Measurements from ENCODE around the gene IQCH. TPM values are rescaled to one million over a fixed set of nuclear protein-coding genes. Genes with fewer than 3 reads are reported as not detected.

The IQCH gene
- total RNA-seq, 2 experiments from 2014 or later: 1.2 to 2.2 TPM

- Mint-ChIP-seq H3K36me3 (no peaks in the 10 kb centered on the region), H3K9me3 (no peaks in the 10 kb centered on the region), H3K27ac (no peak overlapping the region), H3K4me1 (no peaks in the 10 kb centered on the region), H3K27me3 (peaks cover 7% of the 10 kb centered on the region), H3K4me3 (no peak overlapping the region)
- POLR2A ChIA-PET: no interaction called here
- DNase-seq (no peak), ATAC-seq (ENCODE audit: low read depth) (no peak)
Observed at GRCh38 chr15:67296188-67296587, 41.6 kb downstream of the IQCH start.

GRCh38 chr15:67296684-67297083 is 42.1 kb downstream of the IQCH start:
- no peaks in the 10 kb centered on the region for H3K9me3 Mint-ChIP-seq
- no peak overlapping the region for H3K27ac Mint-ChIP-seq
- H3K27me3 Mint-ChIP-seq: peaks cover 7% of the 10 kb centered on the region
- DNase-seq (no peak), ATAC-seq (ENCODE audit: low read depth) (no peak)
- H3K36me3 Mint-ChIP-seq: no peaks in the 10 kb centered on the region
- no peak overlapping the region for H3K4me3 Mint-ChIP-seq
- POLR2A ChIA-PET: no interaction called here
- H3K4me1 Mint-ChIP-seq: no peaks in the 10 kb centered on the region

GRCh38 chr15:67300266-67301025 is 45.9 kb downstream of the IQCH start:
- no peaks in the 10 kb centered on the region for H3K9me3 Mint-ChIP-seq
- H3K36me3 Mint-ChIP-seq: no peaks in the 10 kb centered on the region
- ATAC-seq (ENCODE audit: low read depth): no peak
- DNase-seq: no peak
- no peak overlapping the region for H3K27ac Mint-ChIP-seq
- POLR2A ChIA-PET: interaction anchor here (0.7 kb wide), 2 partner anchors 7 to 352 kb away, joined by 4 read pairs; no protein-coding TSS in a partner anchor
- no peak overlapping the region for H3K4me3 Mint-ChIP-seq
- H3K4me1 Mint-ChIP-seq: peaks cover 2% of the 10 kb centered on the region
- H3K27me3 Mint-ChIP-seq: peaks cover 14% of the 10 kb centered on the region

- Mint-ChIP-seq H3K4me1 (peaks cover 2% of the 10 kb centered on the region), H3K27ac (no peak overlapping the region), H3K9me3 (no peaks in the 10 kb centered on the region), H3K36me3 (no peaks in the 10 kb centered on the region), H3K27me3 (peaks cover 12% of the 10 kb centered on the region), H3K4me3 (no peak overlapping the region)
- DNase-seq: no peak
- ATAC-seq (ENCODE audit: low read depth): peak; percentile 39
- POLR2A ChIA-PET: interaction anchor here (0.6 to 1.0 kb wide), 2 partner anchors 340 to 354 kb away, joined by 3 read pairs; no protein-coding TSS in a partner anchor
Observed at GRCh38 chr15:67303490-67304363, 49.1 kb downstream of the IQCH start.

GRCh38 chr15:67304778-67305177 is 50.2 kb downstream of the IQCH start:
- POLR2A ChIA-PET: no interaction called here
- ATAC-seq (ENCODE audit: low read depth) (no peak), DNase-seq (no peak)
- Mint-ChIP-seq H3K9me3 (no peaks in the 10 kb centered on the region), H3K27ac (no peak overlapping the region), H3K4me1 (peaks cover 2% of the 10 kb centered on the region), H3K36me3 (no peaks in the 10 kb centered on the region), H3K27me3 (peaks cover 16% of the 10 kb centered on the region), H3K4me3 (no peak overlapping the region)

GRCh38 chr15:67305506-67305905 is 50.9 kb downstream of the IQCH start:
- H3K4me3 Mint-ChIP-seq: no peak overlapping the region
- no peaks in the 10 kb centered on the region for H3K36me3 Mint-ChIP-seq
- ATAC-seq (ENCODE audit: low read depth) (no peak), DNase-seq (no peak)
- H3K4me1 Mint-ChIP-seq: peaks cover 2% of the 10 kb centered on the region
- POLR2A ChIA-PET: no interaction called here
- H3K27me3 Mint-ChIP-seq: peaks cover 14% of the 10 kb centered on the region
- no peak overlapping the region for H3K27ac Mint-ChIP-seq
- H3K9me3 Mint-ChIP-seq: no peaks in the 10 kb centered on the region

- H3K4me1 Mint-ChIP-seq: no peaks in the 10 kb centered on the region
- no peaks in the 10 kb centered on the region for H3K36me3 Mint-ChIP-seq
- POLR2A ChIA-PET: no interaction called here
- H3K27me3 Mint-ChIP-seq: peaks cover 14% of the 10 kb centered on the region
- H3K27ac Mint-ChIP-seq: no peak overlapping the region
- no peak for DNase-seq
- no peak overlapping the region for H3K4me3 Mint-ChIP-seq
- no peaks in the 10 kb centered on the region for H3K9me3 Mint-ChIP-seq
- no peak for ATAC-seq (ENCODE audit: low read depth)
Observed at GRCh38 chr15:67307156-67307555, 52.6 kb downstream of the IQCH start.

- Mint-ChIP-seq H3K4me1 (no peaks in the 10 kb centered on the region), H3K9me3 (no peaks in the 10 kb centered on the region), H3K27me3 (peaks cover 14% of the 10 kb centered on the region), H3K27ac (no peak overlapping the region), H3K36me3 (no peaks in the 10 kb centered on the region), H3K4me3 (no peak overlapping the region)
- POLR2A ChIA-PET: no interaction called here
- no peak for DNase-seq
- ATAC-seq (ENCODE audit: low read depth): no peak
Observed at GRCh38 chr15:67307889-67308597, 53.5 kb downstream of the IQCH start.

- Mint-ChIP-seq H3K27ac (no peak overlapping the region), H3K4me1 (no peaks in the 10 kb centered on the region), H3K9me3 (no peaks in the 10 kb centered on the region), H3K36me3 (no peaks in the 10 kb centered on the region), H3K4me3 (no peak overlapping the region), H3K27me3 (peaks cover 12% of the 10 kb centered on the region)
- POLR2A ChIA-PET: no interaction called here
- no peak for DNase-seq
- ATAC-seq (ENCODE audit: low read depth): no peak
Observed at GRCh38 chr15:67311731-67312130, 57.1 kb downstream of the IQCH start.

GRCh38 chr15:67319961-67320360 is 65.4 kb downstream of the IQCH start:
- Mint-ChIP-seq H3K9me3 (no peaks in the 10 kb centered on the region), H3K4me1 (no peaks in the 10 kb centered on the region)

GRCh38 chr15:67321352-67321751 is 66.8 kb downstream of the IQCH start:
- DNase-seq (no peak), ATAC-seq (ENCODE audit: low read depth) (no peak)
- POLR2A ChIA-PET: no interaction called here
- no peaks in the 10 kb centered on the region for H3K36me3 Mint-ChIP-seq
- H3K4me1 Mint-ChIP-seq: no peaks in the 10 kb centered on the region
- no peaks in the 10 kb centered on the region for H3K9me3 Mint-ChIP-seq
- H3K27me3 Mint-ChIP-seq: peaks cover 38% of the 10 kb centered on the region
- H3K27ac Mint-ChIP-seq: no peak overlapping the region
- no peak overlapping the region for H3K4me3 Mint-ChIP-seq

More at GRCh38 chr15:67319961-67320360, 65.4 kb downstream of the IQCH start:
- no peak for DNase-seq
- H3K27me3 Mint-ChIP-seq: peaks cover 36% of the 10 kb centered on the region
- POLR2A ChIA-PET: no interaction called here
- H3K36me3 Mint-ChIP-seq: no peaks in the 10 kb centered on the region
- ATAC-seq (ENCODE audit: low read depth): no peak
- no peak overlapping the region for H3K4me3 Mint-ChIP-seq
- H3K27ac Mint-ChIP-seq: no peak overlapping the region

GRCh38 chr15:67322481-67322880 is 67.9 kb downstream of the IQCH start:
- POLR2A ChIA-PET: no interaction called here
- no peak overlapping the region for H3K27ac Mint-ChIP-seq

GRCh38 chr15:67327312-67327711 is 72.7 kb downstream of the IQCH start:
- Mint-ChIP-seq H3K9me3 (peaks cover 1% of the 10 kb centered on the region), H3K27me3 (peaks cover 12% of the 10 kb centered on the region), H3K36me3 (no peaks in the 10 kb centered on the region), H3K4me1 (no peaks in the 10 kb centered on the region), H3K27ac (no peak overlapping the region), H3K4me3 (no peak overlapping the region)
- ATAC-seq (ENCODE audit: low read depth) (no peak), DNase-seq (no peak)
- POLR2A ChIA-PET: no interaction called here

More at GRCh38 chr15:67322481-67322880, 67.9 kb downstream of the IQCH start:
- Mint-ChIP-seq H3K4me1 (no peaks in the 10 kb centered on the region), H3K4me3 (no peak overlapping the region), H3K36me3 (no peaks in the 10 kb centered on the region), H3K27me3 (peaks cover 36% of the 10 kb centered on the region), H3K9me3 (no peaks in the 10 kb centered on the region)
- no peak for ATAC-seq (ENCODE audit: low read depth)
- no peak for DNase-seq
